Smooth muscle cell (in vitro differentiated cells): Measurements from ENCODE around the gene DLGAP3. TPM values are rescaled to one million over a fixed set of nuclear protein-coding genes. Genes with fewer than 3 reads are reported as not detected.
A peak's percentile ranks its signal among the peaks of the same experiment; 100 is the strongest.

Experiments used
- DNase-seq: peaks from one replicate; lab custom pipeline; 2025; ENCODE audit not compliant: unreplicated experiment; lab: John Stamatoyannopoulos, UW
- H2AFZ ChIP-seq: fragments of 200-600 bp; sonication (generic); 2 replicates; pipeline ENCODE4 v1.6.0; 2016; ENCODE audit warnings: antibody characterized with exemption, low read depth, mild to moderate bottlenecking
- H3F3A ChIP-seq: fragments of 200-600 bp; sonication (generic); 2 replicates; pipeline ENCODE4 v1.6.0; 2017; ENCODE audit warnings: antibody characterized with exemption, low read depth
- H3K27ac ChIP-seq: fragments of 200-600 bp; sonication (generic); 2 replicates; pipeline ENCODE4 v1.5.1; 2016; ENCODE audit warnings: low read depth, mild to moderate bottlenecking
- H3K27me3 ChIP-seq: fragments of 200-600 bp; sonication (generic); 2 replicates; pipeline ENCODE4 v1.6.1; 2016; ENCODE audit warnings: low read depth, mild to moderate bottlenecking
- H3K36me3 ChIP-seq: fragments of 200-600 bp; sonication (generic); 2 replicates; pipeline ENCODE4 v1.5.1; 2016; ENCODE audit warnings: low read depth
- H3K4me1 ChIP-seq: fragments of 200-600 bp; sonication (generic); 2 replicates; pipeline ENCODE4 v1.5.1; 2016; ENCODE audit warnings: low read depth
- H3K4me2 ChIP-seq: fragments of 200-600 bp; sonication (generic); 2 replicates; pipeline ENCODE4 v1.6.0; 2016; ENCODE audit warnings: mild to moderate bottlenecking
- H3K4me3 ChIP-seq: fragments of 200-600 bp; sonication (generic); 2 replicates; pipeline ENCODE4 v1.5.1; 2016; ENCODE audit warnings: mild to moderate bottlenecking
- H3K79me2 ChIP-seq: fragments of 200-600 bp; sonication (generic); 2 replicates; pipeline ENCODE4 v1.6.0; 2016; ENCODE audit warnings: low read depth, mild to moderate bottlenecking
- H3K9ac ChIP-seq: fragments of 200-600 bp; sonication (generic); 2 replicates; pipeline ENCODE4 v1.6.0; 2016; ENCODE audit warnings: low read depth
- H3K9me3 ChIP-seq: fragments of 200-600 bp; sonication (generic); replicated peaks from 2 replicates; pipeline ENCODE4 v1.5.1; 2016; ENCODE audit warnings: low read depth
- H4K20me1 ChIP-seq: fragments of 200-600 bp; sonication (generic); 2 replicates; pipeline ENCODE4 v1.6.0; 2016; ENCODE audit warnings: low read depth
- WGBS: methylation state at CpG from one replicate; pipeline ENCODE4 v1.1.7; 2016; ENCODE audit warnings: low lambda C conversion rate; 5-methylcytosine and 5-hydroxymethylcytosine counted together
- polyA plus RNA-seq: library from polyadenylated mRNA; unstranded; fragments of >200 nt; fragmentation: Nextera tagmentation; extraction: Ambion mirVana; gene quantifications from 2 replicates; pipeline ENCODE4 v1.2.1, GENCODE V29; 2016
- total RNA-seq: library from RNA; depleted of rRNA; stranded (reverse); fragments of >200 nt; gene quantifications from 2 replicates; pipeline ENCODE4 v1.2.3, GENCODE V29; 2014
- TF ChIP-seq, protein P1 (sequence below): fragments of 200-600 bp; sonication (generic); IDR thresholded peaks from 2 replicates; pipeline ENCODE4 v1.5.1; 2017; ENCODE audit warnings: borderline replicate concordance, mild to moderate bottlenecking, antibody characterized with exemption; ENCODE audit not compliant: insufficient read depth, poor library complexity, severe bottlenecking

The DLGAP3 gene
- total and polyA plus RNA-seq, 2 experiments from 2014 or later: not detected

GRCh38 chr1:34926156-34926555, 3.3 kb downstream of the DLGAP3 start:
- no peaks in the 10 kb centered on the region for H3K79me2 ChIP-seq
- no peaks in the 10 kb centered on the region for H3K9me3 ChIP-seq
- H3K4me1 ChIP-seq: no peaks in the 10 kb centered on the region
- H3K27ac ChIP-seq: no peak overlapping the region
- DNase-seq: no peak
- H2AFZ ChIP-seq: no peak overlapping the region
- H3K4me2 ChIP-seq: no peak overlapping the region
- TF ChIP-seq, protein P1, sequence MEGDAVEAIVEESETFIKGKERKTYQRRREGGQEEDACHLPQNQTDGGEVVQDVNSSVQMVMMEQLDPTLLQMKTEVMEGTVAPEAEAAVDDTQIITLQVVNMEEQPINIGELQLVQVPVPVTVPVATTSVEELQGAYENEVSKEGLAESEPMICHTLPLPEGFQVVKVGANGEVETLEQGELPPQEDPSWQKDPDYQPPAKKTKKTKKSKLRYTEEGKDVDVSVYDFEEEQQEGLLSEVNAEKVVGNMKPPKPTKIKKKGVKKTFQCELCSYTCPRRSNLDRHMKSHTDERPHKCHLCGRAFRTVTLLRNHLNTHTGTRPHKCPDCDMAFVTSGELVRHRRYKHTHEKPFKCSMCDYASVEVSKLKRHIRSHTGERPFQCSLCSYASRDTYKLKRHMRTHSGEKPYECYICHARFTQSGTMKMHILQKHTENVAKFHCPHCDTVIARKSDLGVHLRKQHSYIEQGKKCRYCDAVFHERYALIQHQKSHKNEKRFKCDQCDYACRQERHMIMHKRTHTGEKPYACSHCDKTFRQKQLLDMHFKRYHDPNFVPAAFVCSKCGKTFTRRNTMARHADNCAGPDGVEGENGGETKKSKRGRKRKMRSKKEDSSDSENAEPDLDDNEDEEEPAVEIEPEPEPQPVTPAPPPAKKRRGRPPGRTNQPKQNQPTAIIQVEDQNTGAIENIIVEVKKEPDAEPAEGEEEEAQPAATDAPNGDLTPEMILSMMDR: no peak
- H3K4me3 ChIP-seq: no peak overlapping the region
- WGBS: 74% methylated on average over 6 of the region's 6 CpGs
- H3F3A ChIP-seq: no peaks in the 10 kb centered on the region
- H3K9ac ChIP-seq: no peak overlapping the region
- no peaks in the 10 kb centered on the region for H4K20me1 ChIP-seq
- H3K27me3 ChIP-seq: peaks cover 66% of the 10 kb centered on the region
- no peaks in the 10 kb centered on the region for H3K36me3 ChIP-seq

DNA sequence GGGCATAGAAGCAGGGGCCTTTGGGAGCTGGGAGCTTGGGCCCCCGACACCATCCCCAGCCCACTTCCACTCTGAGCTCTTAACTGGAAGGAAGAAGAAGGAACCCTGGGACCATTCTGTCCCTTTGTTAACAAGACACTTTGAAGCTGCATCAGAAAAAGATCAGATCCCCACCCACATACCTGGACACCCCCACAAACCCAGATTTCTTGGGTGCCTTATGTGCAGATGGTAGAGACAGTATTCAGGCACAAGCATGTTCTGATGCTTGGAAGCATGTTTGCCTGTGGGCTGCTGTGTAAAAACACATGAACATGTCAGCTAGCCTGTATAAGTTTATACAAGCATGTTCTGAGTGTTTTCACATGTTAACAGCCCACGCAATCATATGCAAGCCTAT, 3.7 kb downstream of the DLGAP3 start:
- Histone ChIP-seq H3K4me1 (no peaks in the 10 kb centered on the region), H3K27me3 (peaks cover 62% of the 10 kb centered on the region), H4K20me1 (no peaks in the 10 kb centered on the region), H3K9me3 (no peaks in the 10 kb centered on the region), H3K4me3 (no peak overlapping the region), H3K36me3 (no peaks in the 10 kb centered on the region), H3K79me2 (no peaks in the 10 kb centered on the region), H3K9ac (no peak overlapping the region), H3K27ac (no peak overlapping the region), H2AFZ (no peak overlapping the region), H3K4me2 (no peak overlapping the region), H3F3A (no peaks in the 10 kb centered on the region)
- no peak for DNase-seq
- 89% methylated on average over 2 of the region's 2 CpGs for WGBS
- TF ChIP-seq, protein P1: no peak

DNA sequence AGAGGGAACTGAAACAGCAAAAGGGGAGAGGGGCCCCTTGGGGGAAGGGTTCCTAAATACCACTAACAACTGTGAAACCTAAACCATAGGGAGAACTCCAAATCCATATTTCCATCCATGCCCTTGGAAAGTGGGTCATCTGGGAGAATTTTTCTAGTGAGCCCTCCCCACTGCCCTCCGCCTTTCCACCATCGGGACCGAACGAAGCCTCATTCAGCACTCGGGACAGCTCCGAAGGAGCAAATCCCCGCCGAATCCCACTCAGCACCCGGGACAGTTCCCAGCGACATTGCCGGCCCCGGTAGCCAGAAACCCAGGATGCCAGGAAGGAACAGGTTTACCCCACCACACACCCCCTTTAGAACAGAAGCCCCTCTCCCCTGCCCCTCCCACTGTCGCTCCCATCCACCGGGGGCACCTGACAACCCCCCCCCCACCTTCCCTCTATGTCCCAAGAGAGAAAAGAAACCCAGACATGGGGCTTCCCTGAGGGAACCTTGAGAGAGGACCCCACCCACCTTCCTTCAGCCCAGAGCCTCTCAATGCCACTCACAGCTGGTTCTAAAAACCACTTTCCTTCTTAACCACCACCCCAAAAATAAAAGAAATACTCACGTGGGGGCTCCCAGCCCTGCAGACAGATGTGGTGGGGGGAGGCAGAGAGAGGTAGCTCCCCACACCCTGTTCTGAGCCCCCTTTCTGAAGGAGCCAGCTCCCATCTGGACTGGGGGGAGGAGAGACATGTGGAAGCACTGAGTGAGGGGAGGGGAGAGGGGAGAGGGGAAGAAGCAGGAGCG, 4.5 kb downstream of the DLGAP3 start:
- no peaks in the 10 kb centered on the region for H3K79me2 ChIP-seq
- H3K4me1 ChIP-seq: no peaks in the 10 kb centered on the region
- no peaks in the 10 kb centered on the region for H3F3A ChIP-seq
- TF ChIP-seq, protein P1: no peak
- peaks cover 54% of the 10 kb centered on the region for H3K27me3 ChIP-seq
- H3K36me3 ChIP-seq: no peaks in the 10 kb centered on the region
- no peak overlapping the region for H2AFZ ChIP-seq
- no peak overlapping the region for H3K27ac ChIP-seq
- no peak overlapping the region for H3K9ac ChIP-seq
- peak; percentile 42 for DNase-seq
- H3K9me3 ChIP-seq: no peaks in the 10 kb centered on the region
- WGBS: 6% methylated on average over 12 of the region's 16 CpGs
- H4K20me1 ChIP-seq: no peaks in the 10 kb centered on the region
- no peak overlapping the region for H3K4me2 ChIP-seq
- H3K4me3 ChIP-seq: no peak overlapping the region

- Histone ChIP-seq H3K79me2 (no peaks in the 10 kb centered on the region), H3K36me3 (no peaks in the 10 kb centered on the region), H3K27ac (no peak overlapping the region), H3K27me3 (peaks cover 42% of the 10 kb centered on the region), H3F3A (no peaks in the 10 kb centered on the region), H3K4me1 (no peaks in the 10 kb centered on the region), H4K20me1 (no peaks in the 10 kb centered on the region), H3K9ac (no peak overlapping the region), H3K4me2 (no peak overlapping the region), H3K9me3 (no peaks in the 10 kb centered on the region), H3K4me3 (no peak overlapping the region), H2AFZ (no peak overlapping the region)
- TF ChIP-seq, protein P1: no peak
- DNase-seq: no peak
Measured at GRCh38 chr1:34923490-34923889, 6.0 kb downstream of the DLGAP3 start.
